H1 (cell line): ENCODE measurements around the gene ANKRD65. TPM values are rescaled to one million over a fixed set of nuclear protein-coding genes. Genes with fewer than 3 reads are reported as not detected.

Experiments
- CBX8 ChIP-seq: fragments of 300-800, 300-1000 bp; sonication (generic); IDR thresholded peaks from 2 replicates; pipeline ENCODE4 v1.7.1; 2016; ENCODE audit warnings: low read depth, low read length, borderline replicate concordance
- polyA plus RNA-seq, 7 experiments: library from polyadenylated mRNA; depleted of rRNA in 3 of 7; stranded (reverse) in 5 of 7; unstranded in 2 of 7; fragments of >200 nt in 5 of 7; fragments of 200-250 nt in 2 of 7; gene quantifications; 1 replicate in 5 of 7; 2 replicates in 1 of 7; 4 replicates in 1 of 7; pipeline versions ENCODE4 v1.2.1 to v1.2.3, GENCODE V29; 2011 to 2013; ENCODE audit warnings: missing spikeins in 2 of 7, mixed read lengths in 2 of 7
- total RNA-seq: library from RNA; stranded (reverse); fragmentation: NEBNext Ultra II Directional; extraction: Animal tissue kit (Norgen Biotek cat#: 25700); gene quantifications from 2 replicates; pipeline ENCODE4 v1.2.1, GENCODE V29; 2021

ANKRD65 gene
- total and polyA plus RNA-seq, 2 of the 8 experiments (the other 6 are each of a cell fraction or from before 2014, with no cell fraction given): 1.8 to 2.0 TPM

DNA sequence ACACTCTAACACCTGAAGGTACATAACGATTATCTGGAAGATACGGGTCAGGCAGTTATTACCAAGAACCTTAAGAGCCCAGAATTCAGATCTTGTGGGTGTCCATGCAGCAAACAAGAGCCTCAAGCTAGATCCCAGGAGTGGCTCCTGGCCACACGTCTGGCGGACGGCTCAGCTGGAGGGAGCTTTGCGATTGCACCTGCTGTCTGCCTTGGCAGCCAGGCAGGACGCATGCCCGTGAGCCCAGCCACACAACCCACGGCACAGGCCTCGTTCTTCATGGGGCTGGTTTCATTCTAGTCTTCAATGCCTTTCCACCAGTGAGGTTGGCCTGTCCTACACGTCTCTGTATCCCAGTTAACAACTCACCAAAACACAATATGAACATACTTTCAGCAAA is 27.6 kb downstream of the ANKRD65 start (continued):
- TF ChIP-seq CBX8: no peak
